ENCODE results near the gene SPAG4. TPM values are rescaled to one million over a fixed set of nuclear protein-coding genes. Genes with fewer than 3 reads are reported as not detected.
A peak's percentile ranks its signal among the peaks of the same experiment; 100 is the strongest.

The SPAG4 gene
- polyA plus RNA-seq, 1 donor (not counting 4 experiments of a cell fraction or from before 2014, with no cell fraction given) = 0.93 TPM

GRCh38 chr20:35625584-35626385 is 10.2 kb downstream of the SPAG4 start:
- no peaks in the 10 kb centered on the region for H4K20me1 ChIP-seq (ENCODE audit: control insufficient read depth, extremely low read depth, insufficient read depth, low read length)
- TF ChIP-seq CTCF (optimal IDR thresholded peaks at IDR 0.05 in 1 of 3, IDR thresholded peaks at IDR 0.05 in 1 of 3, conservative IDR thresholded peaks at IDR 0.05 in 1 of 3; ENCODE audit: extremely low read depth in 1 of 3, insufficient read depth in 2 of 3, low read length in 3 of 3) (no peak), EZH2 (IDR thresholded peaks at IDR 0.05; ENCODE audit: low read length) (no peak)
- FAIRE-seq = no peak
- no peaks in the 10 kb centered on the region for H3K27me3 ChIP-seq (ENCODE audit: control insufficient read depth, extremely low read depth, insufficient read depth, low read length)
- H3K4me1 ChIP-seq (ENCODE audit: control insufficient read depth, extremely low read depth, insufficient read depth, low read length) = peaks cover 9% of the 10 kb centered on the region
- peaks cover 22 to 26% of the 10 kb centered on the region in 2 experiments for H3K36me3 ChIP-seq (ENCODE audit: control insufficient read depth in 2 of 2, extremely low read depth in 1 of 2, insufficient read depth in 2 of 2, low read length in 2 of 2)
- H3K4me2 ChIP-seq (ENCODE audit: control insufficient read depth, extremely low read depth, insufficient read depth, low read depth, low read length) = no peak overlapping the region
- H3K79me2 ChIP-seq (ENCODE audit: control insufficient read depth, insufficient read depth, low read length) = no peaks in the 10 kb centered on the region
- dilution Hi-C loops (cut with MboI; ENCODE audit: extremely low pct_ligation_motif_present, low sequenced_read_pairs) = no loop called here
- no peak overlapping the region for H3K27ac ChIP-seq (ENCODE audit: control insufficient read depth, insufficient read depth, low read length)
- no peak overlapping the region for H3K4me3 ChIP-seq (ENCODE audit: control insufficient read depth in 2 of 3, extremely low read depth in 1 of 3, insufficient read depth in 2 of 3, low read depth in 1 of 3, low read length in 3 of 3)
- no peak for DNase-seq (ENCODE audit: low read depth, low spot score)
- no peaks in the 10 kb centered on the region for H3K9me1 ChIP-seq (ENCODE audit: control insufficient read depth, extremely low read depth, insufficient read depth, low read length)
- H3K9ac ChIP-seq (ENCODE audit: control insufficient read depth, extremely low read depth, insufficient read depth, low read length) = no peak overlapping the region
- no peak overlapping the region for H2AFZ ChIP-seq (ENCODE audit: control insufficient read depth, low read length)
- no peaks in the 10 kb centered on the region for H3K9me3 ChIP-seq (ENCODE audit: control insufficient read depth, low read depth, low read length)

- H3K27me3 ChIP-seq (ENCODE audit: control insufficient read depth, extremely low read depth, insufficient read depth, low read length) = no peaks in the 10 kb centered on the region
- no peak overlapping the region for H3K4me3 ChIP-seq (ENCODE audit: control insufficient read depth in 2 of 3, extremely low read depth in 1 of 3, insufficient read depth in 2 of 3, low read depth in 1 of 3, low read length in 3 of 3)
- DNase-seq (ENCODE audit: low read depth, low spot score) (no peak), FAIRE-seq (peak; percentile 9)
- H3K36me3 ChIP-seq (ENCODE audit: control insufficient read depth in 2 of 2, extremely low read depth in 1 of 2, insufficient read depth in 2 of 2, low read length in 2 of 2) = peaks cover 28 to 33% of the 10 kb centered on the region in 2 experiments
- dilution Hi-C loops (cut with MboI; ENCODE audit: extremely low pct_ligation_motif_present, low sequenced_read_pairs) = no loop called here
- no peaks in the 10 kb centered on the region for H3K79me2 ChIP-seq (ENCODE audit: control insufficient read depth, insufficient read depth, low read length)
- peaks cover 9% of the 10 kb centered on the region for H3K4me1 ChIP-seq (ENCODE audit: control insufficient read depth, extremely low read depth, insufficient read depth, low read length)
- no peak overlapping the region for H3K27ac ChIP-seq (ENCODE audit: control insufficient read depth, insufficient read depth, low read length)
- H3K9ac ChIP-seq (ENCODE audit: control insufficient read depth, extremely low read depth, insufficient read depth, low read length) = no peak overlapping the region
- H2AFZ ChIP-seq (ENCODE audit: control insufficient read depth, low read length) = no peak overlapping the region
- H3K4me2 ChIP-seq (ENCODE audit: control insufficient read depth, extremely low read depth, insufficient read depth, low read depth, low read length) = no peak overlapping the region
- H3K9me1 ChIP-seq (ENCODE audit: control insufficient read depth, extremely low read depth, insufficient read depth, low read length) = no peaks in the 10 kb centered on the region
- no peaks in the 10 kb centered on the region for H4K20me1 ChIP-seq (ENCODE audit: control insufficient read depth, extremely low read depth, insufficient read depth, low read length)
- no peaks in the 10 kb centered on the region for H3K9me3 ChIP-seq (ENCODE audit: control insufficient read depth, low read depth, low read length)
- no peak for TF ChIP-seq EZH2 (IDR thresholded peaks at IDR 0.05; ENCODE audit: low read length)
- no peak for TF ChIP-seq CTCF (optimal IDR thresholded peaks at IDR 0.05 in 1 of 3, IDR thresholded peaks at IDR 0.05 in 1 of 3, conservative IDR thresholded peaks at IDR 0.05 in 1 of 3; ENCODE audit: extremely low read depth in 1 of 3, insufficient read depth in 2 of 3, low read length in 3 of 3)
These were observed 10.9 kb downstream of the SPAG4 start for GRCh38 chr20:35626386-35627001.
